HCT116 (cell line): ENCODE results near the gene CX3CR1. TPM values are rescaled to one million over a fixed set of nuclear protein-coding genes. Genes with fewer than 3 reads are reported as not detected.

ENCODE experiments used
- ATAC-seq: fragments of 200-7000 bp; cut with Tn5 transposase; 2 replicates; pipeline ENCODE4 v1.9.1; 2020; ENCODE audit warnings: mild to moderate bottlenecking, moderate library complexity
- BruUV-seq: library from RNA; stranded (reverse); fragments of 400-500 nt; replicated peaks from 2 replicates; lab custom pipeline; 2021; lab: Mats Ljungman, UMichigan
- CTCF ChIA-PET: fragments of 300-600 bp; sonication (Branson Sonifier 250); formaldehyde crosslinking; loops from one replicate; lab custom pipeline; 2021; ENCODE audit warnings: antibody characterized with exemption; lab: Charles Lee
- POLR2A ChIA-PET: fragments of 300-600, 350-600 bp; sonication (Branson Sonifier 250); formaldehyde crosslinking; loops from one replicate; lab custom pipeline; 2021; ENCODE audit warnings: antibody characterized with exemption; lab: Charles Lee
- RAD21 ChIA-PET, 2 experiments: fragments of 300-600 bp; sonication (Branson Sonifier 250); formaldehyde crosslinking; loops; one replicate each; lab custom pipeline; 2023; ENCODE audit warnings: low total read pairs in 2 of 2; ENCODE audit not compliant: uncharacterized antibody in 2 of 2, unreplicated experiment in 2 of 2, low non-redundant PET in 1 of 2; lab: Charles Lee
- DNase-seq: peaks from one replicate; pipeline ENCODE4 v3.0.0-alpha.2; 2010; ENCODE audit warnings: low read depth, low spot score
- H2AFZ ChIP-seq: fragments of 200-600 bp; shearing (Covaris generic), sonication (generic); 2 replicates; pipeline ENCODE4 v1.6.1; 2017; ENCODE audit warnings: low read depth, mixed run types, mixed read lengths, antibody characterized with exemption, low read length; ENCODE audit not compliant: poor library complexity, severe bottlenecking
- H3K27ac ChIP-seq: 2 replicates; pipeline ENCODE4 v1.5.1; 2012; ENCODE audit warnings: low read depth, low read length
- H3K27me3 ChIP-seq: fragments of 200-600 bp; sonication (generic); 2 replicates; pipeline ENCODE4 v1.6.1; 2016; ENCODE audit warnings: mixed run types, low read length, mixed read lengths; ENCODE audit not compliant: insufficient read depth
- H3K36me3 ChIP-seq, 2 experiments: fragments of 200-500 bp in 1 of 2; fragments of 200-600 bp in 1 of 2; sonication (Bioruptor generic) in 1 of 2; sonication (generic) in 1 of 2; 2 replicates each; pipeline versions ENCODE4 v1.5.1 to v1.6.1; 2014 to 2016; ENCODE audit warnings: low read length in 2 of 2, inconsistent platforms in 1 of 2, mixed read lengths in 1 of 2, mixed run types in 1 of 2; ENCODE audit not compliant: insufficient read depth in 2 of 2, control insufficient read depth in 1 of 2
- H3K4me1 ChIP-seq, 2 experiments: fragments of 200-600 bp in 1 of 2; sonication (generic) in 1 of 2; 2 replicates each; pipeline versions ENCODE4 v1.5.1 to v1.6.1; 2012 to 2017; ENCODE audit warnings: low read length in 2 of 2, inconsistent platforms in 1 of 2, mild to moderate bottlenecking in 1 of 2, mixed read lengths in 1 of 2, mixed run types in 1 of 2, moderate library complexity in 1 of 2; ENCODE audit not compliant: insufficient read depth in 2 of 2, control insufficient read depth in 1 of 2
- H3K4me2 ChIP-seq: fragments of 200-600 bp; sonication (generic); 2 replicates; pipeline ENCODE4 v1.6.1; 2017; ENCODE audit warnings: mixed run types, low read length, mixed read lengths
- H3K4me3 ChIP-seq, 2 experiments: fragments of 200-600 bp in 1 of 2; sonication (generic) in 1 of 2; replicated peaks in 1 of 2; 2 replicates each; pipeline ENCODE4 v1.5.1; 2011 to 2016; ENCODE audit warnings: low read length in 2 of 2, control low read depth in 1 of 2, low read depth in 1 of 2, mild to moderate bottlenecking in 1 of 2, mixed read lengths in 1 of 2, mixed run types in 1 of 2
- H3K79me2 ChIP-seq: fragments of 200-600 bp; sonication (generic); 2 replicates; pipeline ENCODE4 v1.6.1; 2017; ENCODE audit warnings: mild to moderate bottlenecking, mixed run types, low read length, moderate library complexity, mixed read lengths; ENCODE audit not compliant: insufficient read depth
- H3K9ac ChIP-seq: fragments of 200-600 bp; sonication (generic); 2 replicates; pipeline ENCODE4 v1.6.1; 2016; ENCODE audit warnings: low read length, mixed read lengths
- H3K9me2 ChIP-seq: fragments of 200-600 bp; sonication (generic), shearing (Covaris generic); 2 replicates; pipeline ENCODE4 v1.6.1; 2017; ENCODE audit warnings: mixed run types, mild to moderate bottlenecking, moderate library complexity; ENCODE audit not compliant: insufficient read depth
- H3K9me3 ChIP-seq, 2 experiments: fragments of 200-500 bp in 1 of 2; fragments of 200-600 bp in 1 of 2; sonication (Bioruptor generic) in 1 of 2; sonication (generic) in 1 of 2; 2 replicates each; pipeline ENCODE4 v1.6.1; 2014 to 2017; ENCODE audit warnings: low read length in 2 of 2, mixed read lengths in 2 of 2, inconsistent platforms in 1 of 2, low read depth in 1 of 2, mild to moderate bottlenecking in 1 of 2, mixed run types in 1 of 2, moderate library complexity in 1 of 2; ENCODE audit not compliant: control insufficient read depth in 1 of 2, insufficient read depth in 1 of 2
- H4K20me1 ChIP-seq: fragments of 200-600 bp; sonication (generic), shearing (Covaris generic); 2 replicates; pipeline ENCODE4 v1.6.1; 2017; ENCODE audit warnings: mixed run types, mild to moderate bottlenecking, moderate library complexity; ENCODE audit not compliant: insufficient read depth
- ATF3 ChIP-seq: IDR thresholded peaks from 2 replicates; pipeline ENCODE4 v1.6.1; 2012
- CBX3 ChIP-seq: IDR thresholded peaks from 2 replicates; pipeline ENCODE4 v1.6.1; 2012; ENCODE audit warnings: low read depth
- CEBPB ChIP-seq: IDR thresholded peaks from 2 replicates; pipeline ENCODE4 v1.6.1; 2012; ENCODE audit warnings: low read depth
- EGR1 ChIP-seq: IDR thresholded peaks from 2 replicates; pipeline ENCODE4 v1.6.1; 2012; ENCODE audit warnings: low read depth
- ELF1 ChIP-seq: IDR thresholded peaks from 2 replicates; pipeline ENCODE4 v1.6.1; 2012; ENCODE audit warnings: low read depth, borderline replicate concordance
- EZH2 ChIP-seq: fragments of 200-600 bp; sonication (generic); IDR thresholded peaks from 2 replicates; pipeline ENCODE4 v1.6.1; 2017; ENCODE audit warnings: antibody characterized with exemption, mixed run types
- EZH2phosphoT487 ChIP-seq: fragments of 200-600 bp; IDR thresholded peaks from 2 replicates; pipeline ENCODE4 v1.6.1; 2018; ENCODE audit warnings: antibody characterized with exemption, borderline replicate concordance
- FOSL1 ChIP-seq: IDR thresholded peaks from 2 replicates; pipeline ENCODE4 v1.6.1; 2012; ENCODE audit warnings: low read depth
- JUND ChIP-seq: IDR thresholded peaks from 2 replicates; pipeline ENCODE4 v1.6.1; 2012
- POLR2A ChIP-seq: IDR thresholded peaks from 2 replicates; pipeline ENCODE4 v1.7.0; 2011; ENCODE audit warnings: borderline replicate concordance; ENCODE audit not compliant: insufficient read depth, insufficient read length; ENCODE audit errors: extremely low read depth
- RAD21 ChIP-seq: IDR thresholded peaks from 2 replicates; pipeline ENCODE4 v1.6.1; 2012; ENCODE audit warnings: low read depth, mild to moderate bottlenecking
- REST ChIP-seq: IDR thresholded peaks from 2 replicates; pipeline ENCODE4 v1.6.1; 2012; ENCODE audit warnings: low read depth
- SIN3A ChIP-seq: IDR thresholded peaks from 2 replicates; pipeline ENCODE4 v1.6.1; 2012; ENCODE audit warnings: low read depth
- SP1 ChIP-seq: IDR thresholded peaks from 2 replicates; pipeline ENCODE4 v1.6.1; 2012; ENCODE audit warnings: low read depth
- SRF ChIP-seq: IDR thresholded peaks from 2 replicates; pipeline ENCODE4 v1.6.1; 2012; ENCODE audit warnings: low read depth
- TCF7L2 ChIP-seq: IDR thresholded peaks from 2 replicates; pipeline ENCODE4 v1.7.0; 2011; ENCODE audit warnings: borderline replicate concordance, inconsistent platforms; ENCODE audit not compliant: insufficient read depth, insufficient read length; ENCODE audit errors: extremely low read depth
- YY1 ChIP-seq: IDR thresholded peaks from 2 replicates; pipeline ENCODE4 v1.6.1; 2011; ENCODE audit warnings: low read length, low read depth, moderate library complexity, mild to moderate bottlenecking; ENCODE audit not compliant: insufficient replicate concordance; ENCODE audit errors: extremely low read depth
- ZNF274 ChIP-seq: fragments of 200-500 bp; sonication (Bioruptor generic); IDR thresholded peaks from 2 replicates; pipeline ENCODE4 v1.6.1; 2014; ENCODE audit warnings: mild to moderate bottlenecking, low read depth, low read length, inconsistent platforms
- intact Hi-C: fragments of 100-400 bp; cut with micrococcal nuclease; formaldehyde crosslinking; loops from 2 replicates; pipeline ENCODE4 v1.10.0; 2022
- total RNA-seq: library from RNA; stranded (reverse); gene quantifications from one replicate; pipeline ENCODE4 v1.2.1, GENCODE V29; 2021; ENCODE audit not compliant: unreplicated experiment
- TF ChIP-seq, protein P1 (sequence below): IDR thresholded peaks from 2 replicates; pipeline ENCODE4 v1.6.1; 2012
- TF ChIP-seq, protein P2 (sequence below): IDR thresholded peaks from 2 replicates; pipeline ENCODE4 v1.6.1; 2011; ENCODE audit warnings: mild to moderate bottlenecking, low read length, moderate library complexity; ENCODE audit not compliant: insufficient replicate concordance; ENCODE audit errors: extremely low read depth

Gene CX3CR1
- total RNA-seq, 1 experiment from 2014 or later: 0.10 TPM

DNA sequence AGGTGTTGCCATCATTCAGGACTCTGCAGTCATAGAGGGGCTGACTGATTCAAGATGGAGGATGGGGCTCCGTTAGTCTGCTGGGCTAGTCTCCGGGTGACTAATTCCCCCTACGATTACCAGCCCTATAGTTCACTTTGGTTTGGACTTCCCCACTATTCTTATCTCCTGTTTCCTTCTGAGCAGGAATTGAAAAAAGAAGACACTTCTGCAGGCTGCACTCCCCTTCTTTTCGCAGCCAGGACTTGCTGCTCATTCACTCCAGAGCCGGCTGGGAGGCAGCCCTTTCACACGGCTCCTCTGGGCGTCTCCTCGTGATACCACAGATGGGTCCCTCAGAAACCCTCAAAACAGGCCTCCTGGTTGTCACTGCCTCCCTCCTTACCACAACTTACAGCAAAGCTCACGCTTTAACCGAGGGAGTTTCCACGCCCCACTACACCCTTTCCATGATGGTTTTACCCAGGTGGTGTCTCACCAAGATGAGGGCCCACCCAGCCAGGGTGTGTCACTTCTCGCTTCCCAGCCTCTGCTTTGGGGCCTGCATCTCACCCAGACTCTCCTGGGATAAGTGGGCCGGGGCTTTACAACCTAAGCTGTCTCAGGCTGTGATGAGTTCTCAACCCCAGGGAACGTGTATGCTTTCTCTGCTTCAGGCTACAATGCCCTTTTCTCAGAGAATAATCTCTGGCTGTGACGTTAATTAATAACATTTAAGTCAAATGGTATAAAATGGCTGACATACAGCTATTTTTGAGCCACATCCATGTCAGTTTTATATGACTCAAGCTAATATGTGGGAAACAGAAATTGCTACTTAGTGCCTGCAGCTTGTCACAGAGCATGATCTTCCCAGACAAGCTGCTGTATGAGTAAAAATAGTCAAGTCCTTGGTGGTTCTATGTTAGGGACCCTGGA is 11.9 kb downstream of the CX3CR1 start:
- no peaks in the 10 kb centered on the region for H3K79me2 ChIP-seq
- peaks cover 28% of the 10 kb centered on the region for H3K27me3 ChIP-seq
- ChIA-PET CTCF (no interaction called here), RAD21 (no interaction called here)
- H3K9ac ChIP-seq: no peak overlapping the region
- H3K4me1 ChIP-seq: no peaks in the 10 kb centered on the region
- intact Hi-C loops: no loop called here
- no peak overlapping the region for H3K27ac ChIP-seq
- no peak for DNase-seq
- TF ChIP-seq EZH2 (no peak), TCF7L2 (no peak), ATF3 (no peak), ZNF274 (no peak), POLR2A (no peak), YY1 (no peak), CEBPB (no peak), ELF1 (no peak), SRF (no peak), EZH2phosphoT487 (no peak), CBX3 (no peak), JUND (no peak), FOSL1 (no peak), EGR1 (no peak), RAD21 (no peak), REST (no peak), SP1 (no peak), SIN3A (no peak)
- TF ChIP-seq, protein P1, sequence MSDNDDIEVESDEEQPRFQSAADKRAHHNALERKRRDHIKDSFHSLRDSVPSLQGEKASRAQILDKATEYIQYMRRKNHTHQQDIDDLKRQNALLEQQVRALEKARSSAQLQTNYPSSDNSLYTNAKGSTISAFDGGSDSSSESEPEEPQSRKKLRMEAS: no peak
- TF ChIP-seq, protein P2, sequence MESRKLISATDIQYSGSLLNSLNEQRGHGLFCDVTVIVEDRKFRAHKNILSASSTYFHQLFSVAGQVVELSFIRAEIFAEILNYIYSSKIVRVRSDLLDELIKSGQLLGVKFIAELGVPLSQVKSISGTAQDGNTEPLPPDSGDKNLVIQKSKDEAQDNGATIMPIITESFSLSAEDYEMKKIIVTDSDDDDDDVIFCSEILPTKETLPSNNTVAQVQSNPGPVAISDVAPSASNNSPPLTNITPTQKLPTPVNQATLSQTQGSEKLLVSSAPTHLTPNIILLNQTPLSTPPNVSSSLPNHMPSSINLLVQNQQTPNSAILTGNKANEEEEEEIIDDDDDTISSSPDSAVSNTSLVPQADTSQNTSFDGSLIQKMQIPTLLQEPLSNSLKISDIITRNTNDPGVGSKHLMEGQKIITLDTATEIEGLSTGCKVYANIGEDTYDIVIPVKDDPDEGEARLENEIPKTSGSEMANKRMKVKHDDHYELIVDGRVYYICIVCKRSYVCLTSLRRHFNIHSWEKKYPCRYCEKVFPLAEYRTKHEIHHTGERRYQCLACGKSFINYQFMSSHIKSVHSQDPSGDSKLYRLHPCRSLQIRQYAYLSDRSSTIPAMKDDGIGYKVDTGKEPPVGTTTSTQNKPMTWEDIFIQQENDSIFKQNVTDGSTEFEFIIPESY: no peak
- TF ChIP-seq, all 23 proteins: peak for 0
- no TSS peak for BruUV-seq
- Histone ChIP-seq H3K9me2 (no peaks in the 10 kb centered on the region), H4K20me1 (no peaks in the 10 kb centered on the region), H2AFZ (no peak overlapping the region), H3K9me3 (no peaks in the 10 kb centered on the region), H3K4me3 (no peak overlapping the region), H3K4me2 (no peak overlapping the region), H3K36me3 (no peaks in the 10 kb centered on the region)
- ATAC-seq: no peak
- POLR2A ChIA-PET: no interaction called here
